Muscle of leg (tissue), 11 donors: ENCODE data around the gene TMED4. TPM values are rescaled to one million over a fixed set of nuclear protein-coding genes. Genes with fewer than 3 reads are reported as not detected.

ENCODE experiments used
- DNase-seq: peaks from one replicate; pipeline ENCODE4 v3.0.0; 2013
- H3K27ac ChIP-seq: one replicate; pipeline ENCODE4 v1.5.1; 2013; ENCODE audit warnings: mild to moderate bottlenecking, low read length, control low read depth
- H3K27me3 ChIP-seq: one replicate; pipeline ENCODE4 v1.6.1; 2013; ENCODE audit warnings: low read length; ENCODE audit not compliant: control insufficient read depth, insufficient read depth
- H3K36me3 ChIP-seq: one replicate; pipeline ENCODE4 v1.6.1; 2013; ENCODE audit warnings: low read length; ENCODE audit not compliant: control insufficient read depth, insufficient read depth
- H3K4me1 ChIP-seq: one replicate; pipeline ENCODE4 v1.6.1; 2013; ENCODE audit warnings: low read length; ENCODE audit not compliant: control insufficient read depth, insufficient read depth
- H3K4me3 ChIP-seq: one replicate; pipeline ENCODE4 v1.5.1; 2013; ENCODE audit warnings: low read length, control low read depth
- H3K9me3 ChIP-seq: replicated peaks from 2 replicates; pipeline ENCODE4 v1.6.1; 2013; ENCODE audit warnings: low read depth, low read length; ENCODE audit not compliant: control insufficient read depth
- WGBS: methylation state at CpG from one replicate; pipeline ENCODE4 v1.1.5; 2013; ENCODE audit warnings: missing lambda C conversion rate; ENCODE audit not compliant: insufficient coverage; 5-methylcytosine and 5-hydroxymethylcytosine counted together
- polyA plus RNA-seq, 8 donors: library from polyadenylated mRNA; unstranded; fragments of 120-200 nt; gene quantifications; one replicate each; pipeline versions ENCODE4 v1.2.1 to v1.2.3, GENCODE V29; 2013; ENCODE audit warnings: inconsistent platforms in 1 of 8, low replicate concordance in 1 of 8; ENCODE audit not compliant: insufficient read length in 8 of 8, insufficient read depth in 1 of 8
- total RNA-seq: library from RNA; stranded (reverse); fragments of 120-200 nt; gene quantifications from one replicate; pipeline ENCODE4 v1.2.4, GENCODE V29; 2013

Gene TMED4
- total and polyA plus RNA-seq, 9 donors: 74.8 to 97.8 (median 82.9) TPM

DNA sequence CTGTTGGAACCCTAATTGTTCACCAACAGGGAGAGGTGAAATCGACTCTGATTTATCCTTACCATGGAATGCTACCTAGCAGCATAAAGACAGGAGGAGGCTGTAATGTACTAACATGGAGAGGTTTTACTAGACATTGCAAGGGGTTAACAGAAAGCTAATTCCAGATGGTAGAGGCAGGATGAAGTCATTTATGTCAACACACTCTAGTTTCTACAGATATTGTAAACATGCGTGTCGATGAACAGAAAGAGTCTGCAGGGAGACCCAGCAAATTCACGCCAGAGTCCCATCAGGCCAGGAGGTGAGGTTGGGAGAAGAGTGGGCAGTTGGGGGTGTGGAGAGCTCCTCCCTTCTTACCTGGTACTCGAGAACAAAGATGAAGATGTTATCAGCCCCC is 47.9 kb downstream of the TMED4 start:
- Histone ChIP-seq H3K36me3 (no peaks in the 10 kb centered on the region), H3K4me1 (no peaks in the 10 kb centered on the region), H3K9me3 (no peaks in the 10 kb centered on the region), H3K4me3 (no peak overlapping the region), H3K27me3 (no peaks in the 10 kb centered on the region), H3K27ac (no peak overlapping the region)
- 60% methylated on average over 1 of the region's 5 CpGs for WGBS
- DNase-seq: no peak

DNA sequence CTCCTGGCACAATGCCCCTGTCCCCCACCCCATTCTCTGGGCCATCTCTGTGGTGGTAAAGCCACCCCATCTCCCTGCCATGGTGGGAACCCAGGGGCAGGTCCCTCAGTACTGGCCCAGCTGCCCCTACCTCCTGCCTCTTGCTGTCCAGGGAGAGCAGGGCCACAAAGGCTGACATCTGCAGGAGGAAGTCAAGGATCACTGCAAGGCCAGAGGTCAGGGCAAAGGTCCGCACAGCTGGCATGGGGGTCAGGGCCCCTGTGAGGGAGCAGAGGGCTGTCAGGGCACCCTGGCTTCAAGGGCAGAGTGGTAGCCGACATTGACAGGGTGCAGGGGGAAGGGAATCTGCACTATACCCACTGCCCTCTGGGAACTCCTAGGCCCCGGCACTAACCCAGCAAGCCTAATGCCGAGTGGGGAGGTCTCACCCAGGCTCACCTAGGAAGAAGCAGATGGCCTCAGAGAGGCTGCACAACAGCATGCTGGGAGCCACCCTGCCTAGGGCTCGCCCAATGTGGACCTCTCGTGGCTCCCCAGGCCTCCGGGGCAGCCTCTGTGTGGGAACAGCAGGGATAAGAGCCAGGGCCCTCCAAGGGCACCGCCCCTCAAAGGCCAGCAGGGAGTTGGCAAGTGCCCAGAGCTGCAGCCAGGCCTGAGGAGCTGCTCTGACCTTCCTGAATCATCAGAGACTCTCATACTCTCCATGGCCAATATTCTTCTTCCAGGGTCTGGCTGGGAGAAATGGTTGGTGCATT is 48.6 kb downstream of the TMED4 start:
- 74% methylated on average over 4 of the region's 8 CpGs for whole genome bisulfite sequencing
- Histone ChIP-seq H3K4me3 (no peak overlapping the region), H3K9me3 (no peaks in the 10 kb centered on the region), H3K27me3 (no peaks in the 10 kb centered on the region), H3K4me1 (no peaks in the 10 kb centered on the region), H3K27ac (no peak overlapping the region), H3K36me3 (no peaks in the 10 kb centered on the region)
- DNase-seq: no peak

DNA sequence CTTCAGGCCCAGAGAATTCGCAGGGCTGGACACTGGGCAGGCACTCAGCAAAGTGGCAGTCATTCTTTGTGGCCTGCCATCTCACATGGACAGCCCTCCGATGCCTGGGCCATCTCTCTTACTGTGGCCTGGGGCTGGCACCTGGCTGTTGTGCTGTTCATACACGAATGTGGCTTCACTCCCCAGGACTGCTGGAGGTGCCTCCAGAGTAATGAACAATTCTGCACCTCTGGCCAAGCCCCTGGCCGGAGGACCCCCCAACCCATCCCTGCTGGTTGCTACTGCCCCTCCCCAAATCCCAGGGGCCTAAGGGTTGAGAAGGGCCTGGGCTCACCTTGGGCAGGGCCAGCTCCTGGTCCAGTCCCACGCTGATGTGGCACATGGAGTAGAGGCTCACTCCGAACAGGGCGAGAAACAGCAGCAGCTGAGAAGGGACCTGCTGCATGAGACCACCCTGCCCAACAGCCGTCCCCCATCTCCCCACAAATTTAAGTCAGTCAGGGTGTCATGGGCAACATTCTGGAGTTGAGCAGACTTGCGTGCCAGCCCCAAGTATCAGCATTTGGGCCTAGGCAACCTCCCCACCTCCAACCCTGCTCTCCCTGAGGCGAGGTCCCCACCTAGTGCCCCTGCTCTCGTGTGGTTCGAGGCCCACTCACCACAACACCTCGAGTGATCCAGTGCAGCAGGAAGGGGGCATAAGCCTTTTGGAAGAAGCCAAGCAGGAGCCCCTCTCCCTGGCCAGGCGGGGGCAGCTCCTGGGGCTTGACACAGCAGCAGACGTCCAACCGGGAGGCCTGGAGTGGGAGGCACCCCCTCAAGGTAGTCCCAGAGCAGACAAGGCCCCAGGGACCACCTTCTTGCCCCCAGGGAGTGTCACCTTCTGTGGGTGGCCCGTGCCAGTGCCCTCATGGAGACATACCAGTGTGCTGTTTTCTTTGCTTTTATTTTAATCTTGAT is 50.3 kb downstream of the TMED4 start:
- Histone ChIP-seq H3K9me3 (peaks cover 2% of the 10 kb centered on the region), H3K4me3 (no peak overlapping the region), H3K27ac (no peak overlapping the region), H3K4me1 (no peaks in the 10 kb centered on the region), H3K36me3 (no peaks in the 10 kb centered on the region), H3K27me3 (no peaks in the 10 kb centered on the region)
- 77% methylated on average over 15 of the region's 17 CpGs for WGBS
- no peak for DNase-seq

DNA sequence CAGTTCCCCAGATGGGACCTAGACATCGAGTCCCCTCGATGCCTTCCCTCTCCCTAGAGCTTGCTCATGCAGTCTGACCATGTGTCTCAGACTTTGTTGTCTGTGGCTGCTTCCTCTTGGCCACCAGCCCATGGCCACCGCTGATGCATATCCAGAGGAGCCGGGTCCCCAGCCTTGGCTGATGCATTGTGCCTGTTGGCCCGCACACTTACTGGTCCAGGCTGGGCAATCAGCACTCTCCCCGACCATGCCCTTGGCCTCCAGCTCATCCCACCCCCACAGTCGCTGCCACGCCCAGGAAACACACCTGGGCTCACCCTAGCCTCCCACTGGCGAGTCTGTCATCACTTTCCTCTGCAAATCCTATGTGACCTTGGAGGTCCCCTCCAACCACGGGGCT is 51.0 kb downstream of the TMED4 start:
- Histone ChIP-seq H3K4me1 (no peaks in the 10 kb centered on the region), H3K27me3 (no peaks in the 10 kb centered on the region), H3K36me3 (no peaks in the 10 kb centered on the region), H3K9me3 (peaks cover 4% of the 10 kb centered on the region), H3K4me3 (no peak overlapping the region), H3K27ac (no peak overlapping the region)
- no peak for DNase-seq
- WGBS: 75% methylated on average over 10 of the region's 10 CpGs

Other genes starting within 250 kb of the TMED4 start
- 60.0 TPM for gene NUDCD3, start 91.6 kb downstream of the TMED4 start, total RNA-seq
- 10 to 100 TPM; 62.2 to 90.4 (median 80.0) TPM for gene NUDCD3, start 91.6 kb downstream of the TMED4 start, polyA plus RNA-seq
- not detected for gene NPC1L1, start 40.9 kb downstream of the TMED4 start, total RNA-seq
- 1 to 10 TPM in 1 of 8 donors, under 1 TPM in 7; 0.04 to 1.5 (median 0.11) TPM for gene NPC1L1, start 40.9 kb downstream of the TMED4 start, polyA plus RNA-seq
- gene DDX56, start 8.3 kb downstream of the TMED4 start, total RNA-seq: 51.7 TPM
- 10 to 100 TPM; 43.6 to 64.5 (median 53.2) TPM for gene DDX56, start 8.3 kb downstream of the TMED4 start, polyA plus RNA-seq
- 42.9 TPM for gene OGDH, start 24.4 kb upstream of the TMED4 start, total RNA-seq
- gene OGDH, start 24.4 kb upstream of the TMED4 start, polyA plus RNA-seq: 10 to 100 TPM; 54.9 to 69.3 (median 61.4) TPM
- 10.9 TPM for gene ZMIZ2, start 166.6 kb upstream of the TMED4 start, total RNA-seq
- 10 to 100 TPM; 21.4 to 48.9 (median 35.8) TPM for gene ZMIZ2, start 166.6 kb upstream of the TMED4 start, polyA plus RNA-seq
- 1,341 TPM for gene PPIA, start 214.4 kb upstream of the TMED4 start, total RNA-seq
- 1,000 to 10,000 TPM in 1 of 8 donors, 100 to 1,000 TPM in 7; 718 to 1,009 (median 821) TPM for gene PPIA, start 214.4 kb upstream of the TMED4 start, polyA plus RNA-seq